Measurements from ENCODE around the gene ATP5MG.

The ATP5MG gene

DNA sequence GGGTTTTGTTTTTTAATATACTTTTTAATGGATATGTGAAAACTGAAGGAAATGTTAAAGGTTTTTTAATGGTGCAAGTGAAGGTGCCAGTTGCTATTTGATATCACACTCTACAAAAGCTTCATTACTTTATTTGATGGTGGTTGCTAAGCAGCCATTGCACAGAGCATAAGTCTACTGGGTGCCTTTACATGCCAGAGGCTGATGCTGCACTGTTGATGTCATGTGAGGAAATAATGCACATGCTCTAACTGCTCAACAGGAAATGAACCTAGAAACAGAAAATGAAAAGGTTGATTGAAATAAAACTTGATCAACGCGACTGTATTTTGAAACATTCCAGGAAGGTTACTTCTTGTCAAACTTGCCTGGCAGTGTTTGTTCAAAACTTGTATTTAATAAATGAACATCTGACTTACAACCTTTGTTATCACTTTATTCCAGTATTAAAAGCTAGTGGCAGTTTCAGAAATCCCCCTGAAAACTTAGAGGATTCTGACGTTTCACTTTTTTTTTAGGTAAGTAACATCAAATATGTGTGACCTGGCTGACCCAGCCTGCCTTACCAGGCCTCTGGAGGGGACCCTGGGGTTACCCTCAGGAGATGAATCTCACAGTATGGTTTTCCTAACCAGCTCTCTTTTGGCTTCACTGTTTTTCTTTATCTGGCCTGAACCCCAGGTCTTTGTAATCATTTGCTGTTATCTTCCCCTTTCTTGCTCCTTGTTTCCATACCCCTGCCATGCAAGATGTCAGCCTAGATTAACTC is 2.4 kb upstream of the ATP5MG start:
- Histone ChIP-seq H3K9me3 (ENCODE audit: control insufficient read depth, insufficient read depth, low read depth, low read length) (no peaks in the 10 kb centered on the region), H3K36me3 (ENCODE audit: control insufficient read depth in 2 of 2, insufficient read depth in 1 of 2, low read length in 2 of 2) (peaks cover 16 to 41% of the 10 kb centered on the region in 2 experiments; a peak in 2 of 3 replicates), H3K4me3 (ENCODE audit: low read depth, low read length) (no peak overlapping the region), H3K27ac (ENCODE audit: extremely low read depth, low read depth, low read length) (no peak overlapping the region), H3K4me1 (ENCODE audit: control insufficient read depth, insufficient read depth, low read length) (no peaks in the 10 kb centered on the region)
- ChIA-PET CTCF (interaction anchor here (0.6 to 1.8 kb wide), 2 partner anchors 82 to 89 kb away, joined by 3 to 7 read pairs; no protein-coding TSS in a partner anchor), POLR2A (no interaction called here)
- no peak for TF ChIP-seq ZIC2 (tag by site-specific recombination; IDR thresholded peaks at IDR 0.05)
- TF ChIP-seq ZNF658 (tag by site-specific recombination; IDR thresholded peaks at IDR 0.05), result no peak
- TF ChIP-seq ZBTB17 (tag by site-specific recombination; IDR thresholded peaks at IDR 0.05), result no peak
- TF ChIP-seq ZNF558 (tag by site-specific recombination; IDR thresholded peaks at IDR 0.05), result no peak
- TF ChIP-seq ZNF626 (tag by site-specific recombination; IDR thresholded peaks at IDR 0.05), result no peak
- no peak for TF ChIP-seq ZNF140 (tag by site-specific recombination; IDR thresholded peaks at IDR 0.05)
- no peak for TF ChIP-seq ZNF623 (tag by site-specific recombination; IDR thresholded peaks at IDR 0.05)
- TF ChIP-seq, protein P1, sequence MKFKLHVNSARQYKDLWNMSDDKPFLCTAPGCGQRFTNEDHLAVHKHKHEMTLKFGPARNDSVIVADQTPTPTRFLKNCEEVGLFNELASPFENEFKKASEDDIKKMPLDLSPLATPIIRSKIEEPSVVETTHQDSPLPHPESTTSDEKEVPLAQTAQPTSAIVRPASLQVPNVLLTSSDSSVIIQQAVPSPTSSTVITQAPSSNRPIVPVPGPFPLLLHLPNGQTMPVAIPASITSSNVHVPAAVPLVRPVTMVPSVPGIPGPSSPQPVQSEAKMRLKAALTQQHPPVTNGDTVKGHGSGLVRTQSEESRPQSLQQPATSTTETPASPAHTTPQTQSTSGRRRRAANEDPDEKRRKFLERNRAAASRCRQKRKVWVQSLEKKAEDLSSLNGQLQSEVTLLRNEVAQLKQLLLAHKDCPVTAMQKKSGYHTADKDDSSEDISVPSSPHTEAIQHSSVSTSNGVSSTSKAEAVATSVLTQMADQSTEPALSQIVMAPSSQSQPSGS (tag by site-specific recombination; IDR thresholded peaks at IDR 0.05; ENCODE audit: low read depth), result no peak
- TF ChIP-seq ZNF133 (tag by site-specific recombination; IDR thresholded peaks at IDR 0.05), result no peak
- TF ChIP-seq REPIN1 (tag by site-specific recombination; IDR thresholded peaks at IDR 0.05; ENCODE audit: low read depth), result no peak
- TF ChIP-seq ZNF10 (tag by site-specific recombination; IDR thresholded peaks at IDR 0.05), result no peak
- no peak for TF ChIP-seq ZNF157 (tag by site-specific recombination; IDR thresholded peaks at IDR 0.05)
- TF ChIP-seq ZNF600 (tag by site-specific recombination; IDR thresholded peaks at IDR 0.05), result no peak
- TF ChIP-seq ZNF571 (tag by site-specific recombination; IDR thresholded peaks at IDR 0.05), result no peak
- no peak for TF ChIP-seq ZNF48 (tag by site-specific recombination; IDR thresholded peaks at IDR 0.05)
- no peak for TF ChIP-seq HOXC10 (CRISPR knock-in tag; IDR thresholded peaks at IDR 0.05)
- TF ChIP-seq ZNF292 (tag by site-specific recombination; IDR thresholded peaks at IDR 0.05; ENCODE audit: borderline replicate concordance, low read depth), result no peak
- TF ChIP-seq ZNF24 (tag by site-specific recombination; IDR thresholded peaks at IDR 0.05), result no peak
- TF ChIP-seq, protein P2, sequence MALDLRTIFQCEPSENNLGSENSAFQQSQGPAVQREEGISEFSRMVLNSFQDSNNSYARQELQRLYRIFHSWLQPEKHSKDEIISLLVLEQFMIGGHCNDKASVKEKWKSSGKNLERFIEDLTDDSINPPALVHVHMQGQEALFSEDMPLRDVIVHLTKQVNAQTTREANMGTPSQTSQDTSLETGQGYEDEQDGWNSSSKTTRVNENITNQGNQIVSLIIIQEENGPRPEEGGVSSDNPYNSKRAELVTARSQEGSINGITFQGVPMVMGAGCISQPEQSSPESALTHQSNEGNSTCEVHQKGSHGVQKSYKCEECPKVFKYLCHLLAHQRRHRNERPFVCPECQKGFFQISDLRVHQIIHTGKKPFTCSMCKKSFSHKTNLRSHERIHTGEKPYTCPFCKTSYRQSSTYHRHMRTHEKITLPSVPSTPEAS (tag by site-specific recombination; IDR thresholded peaks at IDR 0.05), result no peak
- TF ChIP-seq, protein P3, sequence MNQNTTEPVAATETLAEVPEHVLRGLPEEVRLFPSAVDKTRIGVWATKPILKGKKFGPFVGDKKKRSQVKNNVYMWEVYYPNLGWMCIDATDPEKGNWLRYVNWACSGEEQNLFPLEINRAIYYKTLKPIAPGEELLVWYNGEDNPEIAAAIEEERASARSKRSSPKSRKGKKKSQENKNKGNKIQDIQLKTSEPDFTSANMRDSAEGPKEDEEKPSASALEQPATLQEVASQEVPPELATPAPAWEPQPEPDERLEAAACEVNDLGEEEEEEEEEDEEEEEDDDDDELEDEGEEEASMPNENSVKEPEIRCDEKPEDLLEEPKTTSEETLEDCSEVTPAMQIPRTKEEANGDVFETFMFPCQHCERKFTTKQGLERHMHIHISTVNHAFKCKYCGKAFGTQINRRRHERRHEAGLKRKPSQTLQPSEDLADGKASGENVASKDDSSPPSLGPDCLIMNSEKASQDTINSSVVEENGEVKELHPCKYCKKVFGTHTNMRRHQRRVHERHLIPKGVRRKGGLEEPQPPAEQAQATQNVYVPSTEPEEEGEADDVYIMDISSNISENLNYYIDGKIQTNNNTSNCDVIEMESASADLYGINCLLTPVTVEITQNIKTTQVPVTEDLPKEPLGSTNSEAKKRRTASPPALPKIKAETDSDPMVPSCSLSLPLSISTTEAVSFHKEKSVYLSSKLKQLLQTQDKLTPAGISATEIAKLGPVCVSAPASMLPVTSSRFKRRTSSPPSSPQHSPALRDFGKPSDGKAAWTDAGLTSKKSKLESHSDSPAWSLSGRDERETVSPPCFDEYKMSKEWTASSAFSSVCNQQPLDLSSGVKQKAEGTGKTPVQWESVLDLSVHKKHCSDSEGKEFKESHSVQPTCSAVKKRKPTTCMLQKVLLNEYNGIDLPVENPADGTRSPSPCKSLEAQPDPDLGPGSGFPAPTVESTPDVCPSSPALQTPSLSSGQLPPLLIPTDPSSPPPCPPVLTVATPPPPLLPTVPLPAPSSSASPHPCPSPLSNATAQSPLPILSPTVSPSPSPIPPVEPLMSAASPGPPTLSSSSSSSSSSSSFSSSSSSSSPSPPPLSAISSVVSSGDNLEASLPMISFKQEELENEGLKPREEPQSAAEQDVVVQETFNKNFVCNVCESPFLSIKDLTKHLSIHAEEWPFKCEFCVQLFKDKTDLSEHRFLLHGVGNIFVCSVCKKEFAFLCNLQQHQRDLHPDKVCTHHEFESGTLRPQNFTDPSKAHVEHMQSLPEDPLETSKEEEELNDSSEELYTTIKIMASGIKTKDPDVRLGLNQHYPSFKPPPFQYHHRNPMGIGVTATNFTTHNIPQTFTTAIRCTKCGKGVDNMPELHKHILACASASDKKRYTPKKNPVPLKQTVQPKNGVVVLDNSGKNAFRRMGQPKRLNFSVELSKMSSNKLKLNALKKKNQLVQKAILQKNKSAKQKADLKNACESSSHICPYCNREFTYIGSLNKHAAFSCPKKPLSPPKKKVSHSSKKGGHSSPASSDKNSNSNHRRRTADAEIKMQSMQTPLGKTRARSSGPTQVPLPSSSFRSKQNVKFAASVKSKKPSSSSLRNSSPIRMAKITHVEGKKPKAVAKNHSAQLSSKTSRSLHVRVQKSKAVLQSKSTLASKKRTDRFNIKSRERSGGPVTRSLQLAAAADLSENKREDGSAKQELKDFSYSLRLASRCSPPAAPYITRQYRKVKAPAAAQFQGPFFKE (tag by site-specific recombination; IDR thresholded peaks at IDR 0.05; ENCODE audit: borderline replicate concordance), result no peak
